Uterus (tissue), 4 donors: ENCODE results near the gene ACSBG1. TPM values are rescaled to one million over a fixed set of nuclear protein-coding genes. Genes with fewer than 3 reads are reported as not detected.

Experiments
- DNase-seq, 2 donors: peaks; one replicate each; pipeline ENCODE4 v3.0.0-alpha.2; 2019 to 2020
- H3K27ac ChIP-seq, 2 donors: fragments of 200-600 bp; sonication (generic); 1 replicate in 1 of 2; 2 replicates in 1 of 2; pipeline ENCODE4 v1.5.1; 2016 to 2018
- H3K27me3 ChIP-seq, 2 donors: fragments of 200-600 bp; sonication (generic); one replicate each; pipeline ENCODE4 v1.5.1; 2018 to 2019; ENCODE audit warnings: control low read depth in 1 of 2
- H3K36me3 ChIP-seq, 2 donors: fragments of 200-600 bp; sonication (generic); one replicate each; pipeline ENCODE4 v1.5.1; 2019; ENCODE audit warnings: control low read depth in 1 of 2
- H3K4me1 ChIP-seq, 2 donors: fragments of 200-600 bp; sonication (generic); one replicate each; pipeline ENCODE4 v1.5.1; 2018 to 2019; ENCODE audit warnings: control low read depth in 1 of 2
- H3K4me3 ChIP-seq, 2 donors: fragments of 200-600 bp; sonication (generic); 1 replicate in 1 of 2; 2 replicates in 1 of 2; pipeline ENCODE4 v1.5.1; 2018 to 2019; ENCODE audit warnings: mild to moderate bottlenecking in 1 of 2
- H3K9me3 ChIP-seq, 2 donors: fragments of 200-600 bp; sonication (generic); one replicate each; pipeline ENCODE4 v1.5.1; 2019; ENCODE audit warnings: control low read depth in 1 of 2
- CTCF ChIP-seq, 4 experiments: fragments of 200-600 bp in 2 of 4; fragments of 450-650 bp in 2 of 4; sonication (generic) in 2 of 4; IDR thresholded peaks; one replicate each; pipeline ENCODE4 v1.5.1; 2016 to 2019; ENCODE audit warnings: antibody characterized with exemption in 4 of 4, mild to moderate bottlenecking in 2 of 4, moderate library complexity in 1 of 4
- POLR2A ChIP-seq, 2 donors: fragments of 450-650 bp; IDR thresholded peaks; one replicate each; pipeline ENCODE4 v1.6.1; 2016; ENCODE audit warnings: antibody characterized with exemption in 2 of 2, mild to moderate bottlenecking in 1 of 2, moderate library complexity in 1 of 2
- intact Hi-C: fragments of 100-400 bp; cut with DNase I; formaldehyde crosslinking; loops from one replicate; pipeline ENCODE4 v1.15.1; 2023; ENCODE audit warnings: low total_unique reads
- total RNA-seq, 4 donors: library from RNA; depleted of rRNA in 3 of 4; stranded (reverse); fragments of >200 nt in 3 of 4; gene quantifications; one replicate each; pipeline versions ENCODE4 v1.1.0 to v1.2.4, GENCODE V29; 2014 to 2023
- donor health status: DM: yes; HTN: yes; CAD: no.

Gene ACSBG1
- total RNA-seq, 4 donors from 2014 or later = 3.5 TPM; not detected in 3

GRCh38 chr15:78142332-78142731 is 92.0 kb downstream of the ACSBG1 start:
- intact Hi-C loops = no loop called here
- no peaks in the 10 kb centered on the region for H3K9me3 ChIP-seq
- no peaks in the 10 kb centered on the region for H3K36me3 ChIP-seq
- no peaks in the 10 kb centered on the region for H3K27me3 ChIP-seq
- DNase-seq = no peak
- TF ChIP-seq CTCF (IDR thresholded peaks at IDR 0.05) = no peak
- no peak for TF ChIP-seq POLR2A (IDR thresholded peaks at IDR 0.05)
- H3K4me1 ChIP-seq = no peaks in the 10 kb centered on the region
- H3K27ac ChIP-seq = no peak overlapping the region
- H3K4me3 ChIP-seq = no peak overlapping the region

- no peaks in the 10 kb centered on the region for H3K36me3 ChIP-seq
- no peak overlapping the region for H3K4me3 ChIP-seq
- DNase-seq = no peak
- H3K4me1 ChIP-seq = no peaks in the 10 kb centered on the region
- intact Hi-C loops = no loop called here
- H3K9me3 ChIP-seq = no peaks in the 10 kb centered on the region
- H3K27me3 ChIP-seq = no peaks in the 10 kb centered on the region
- H3K27ac ChIP-seq = no peak overlapping the region
- no peak for TF ChIP-seq CTCF (IDR thresholded peaks at IDR 0.05)
- TF ChIP-seq POLR2A (IDR thresholded peaks at IDR 0.05) = no peak
Measured at GRCh38 chr15:78140292-78140691, 94.1 kb downstream of the ACSBG1 start.

GRCh38 chr15:78139578-78139977 is 94.8 kb downstream of the ACSBG1 start:
- no peaks in the 10 kb centered on the region for H3K27me3 ChIP-seq
- no peak for DNase-seq
- intact Hi-C loops = no loop called here
- H3K4me3 ChIP-seq = no peak overlapping the region
- no peaks in the 10 kb centered on the region for H3K36me3 ChIP-seq
- no peak for TF ChIP-seq POLR2A (IDR thresholded peaks at IDR 0.05)
- TF ChIP-seq CTCF (IDR thresholded peaks at IDR 0.05) = no peak
- no peaks in the 10 kb centered on the region for H3K4me1 ChIP-seq
- H3K27ac ChIP-seq = no peak overlapping the region
- no peaks in the 10 kb centered on the region for H3K9me3 ChIP-seq

GRCh38 chr15:78133801-78134200 is 100.6 kb downstream of the ACSBG1 start:
- Histone ChIP-seq H3K4me1 (no peaks in the 10 kb centered on the region), H3K9me3 (no peaks in the 10 kb centered on the region), H3K4me3 (no peak overlapping the region), H3K27me3 (no peaks in the 10 kb centered on the region), H3K36me3 (no peaks in the 10 kb centered on the region), H3K27ac (no peak overlapping the region)
- intact Hi-C loops = no loop called here
- no peak for DNase-seq
- TF ChIP-seq POLR2A (IDR thresholded peaks at IDR 0.05) (no peak), CTCF (IDR thresholded peaks at IDR 0.05) (no peak)

GRCh38 chr15:78131295-78132061 is 102.9 kb downstream of the ACSBG1 start, which contains the start of gene CIB2:
CIB2 (minus strand) TSS chr15:78131445; CDS start chr15:78131215, 230 bp downstream.
- Histone ChIP-seq H3K4me1 (no peaks in the 10 kb centered on the region), H3K4me3 (peak within 1 kb of the TSS; percentile 72 to 82), H3K27me3 (no peaks in the 10 kb centered on the region), H3K9me3 (no peaks in the 10 kb centered on the region), H3K36me3 (no peaks in the 10 kb centered on the region), H3K27ac (peak within 1 kb of the TSS; percentile 89 to 96)
- intact Hi-C loops = no loop called here
- peak in 1 of 2 donors; percentile 55 for TF ChIP-seq POLR2A (IDR thresholded peaks at IDR 0.05)
- peak; percentile 32 to 94 (median 92) for TF ChIP-seq CTCF (IDR thresholded peaks at IDR 0.05)
- peak; percentile 65 to 84 for DNase-seq
